Upper lobe of left lung (tissue), 6 donors: ENCODE data around the gene CLEC16A. TPM values are rescaled to one million over a fixed set of nuclear protein-coding genes. Genes with fewer than 3 reads are reported as not detected.

ENCODE experiments used
- ATAC-seq, 2 donors: fragments of 200-7000 bp; cut with Tn5 transposase; one replicate each; pipeline ENCODE4 v1.9.1; 2022; ENCODE audit warnings: mild to moderate bottlenecking in 2 of 2, moderate library complexity in 2 of 2; ENCODE audit not compliant: low FRiP score in 2 of 2
- DNase-seq, 2 donors: peaks; one replicate each; pipeline ENCODE4 v3.0.0-alpha.2; 2019 to 2020
- H3K27ac ChIP-seq, 4 donors: fragments of 200-600 bp; sonication (generic); one replicate each; pipeline ENCODE4 v1.5.1; 2016 to 2019
- H3K27me3 ChIP-seq, 4 donors: fragments of 200-600 bp; sonication (generic); one replicate each; pipeline ENCODE4 v1.5.1; 2017 to 2019
- H3K36me3 ChIP-seq, 4 donors: fragments of 200-600 bp; sonication (generic); one replicate each; pipeline ENCODE4 v1.5.1; 2016 to 2019
- H3K4me1 ChIP-seq, 4 donors: fragments of 200-600 bp; sonication (generic); one replicate each; pipeline ENCODE4 v1.5.1; 2018 to 2019
- H3K4me3 ChIP-seq, 4 donors: fragments of 200-600 bp; sonication (generic); one replicate each; pipeline ENCODE4 v1.5.1; 2017 to 2019; ENCODE audit warnings: mild to moderate bottlenecking in 2 of 4, moderate library complexity in 1 of 4
- H3K9me3 ChIP-seq, 4 donors: fragments of 200-600 bp; sonication (generic); one replicate each; pipeline ENCODE4 v1.5.1; 2018 to 2019
- EP300 ChIP-seq, 4 donors: sonication (generic); formaldehyde crosslinking; IDR thresholded peaks; one replicate each; pipeline ENCODE4 v1.5.1; 2017; ENCODE audit warnings: antibody characterized with exemption in 4 of 4, control low read depth in 2 of 4
- POLR2A ChIP-seq, 4 donors: fragments of 450-650 bp; IDR thresholded peaks; one replicate each; pipeline ENCODE4 v1.5.1; 2016 to 2017; ENCODE audit warnings: antibody characterized with exemption in 4 of 4, mild to moderate bottlenecking in 2 of 4
- POLR2AphosphoS5 ChIP-seq, 2 donors: sonication (generic); formaldehyde crosslinking; IDR thresholded peaks; one replicate each; pipeline ENCODE4 v1.5.1; 2017; ENCODE audit warnings: antibody characterized with exemption in 2 of 2
- WGBS, 2 donors: methylation state at CpG; one replicate each; pipeline ENCODE4 v1.1.5; 2017 to 2018; 5-methylcytosine and 5-hydroxymethylcytosine counted together
- total RNA-seq, 6 donors: library from RNA; depleted of rRNA in 4 of 6; stranded (reverse); fragments of >200 nt in 4 of 6; gene quantifications; one replicate each; pipeline versions ENCODE4 v1.1.0 to v1.2.1, GENCODE V29; 2016 to 2021
- TF ChIP-seq, protein P1 (sequence below), 6 experiments: fragments of 450-650 bp in 4 of 6; fragments of 200-600 bp in 2 of 6; sonication (generic) in 2 of 6; IDR thresholded peaks; one replicate each; pipeline ENCODE4 v1.5.1; 2016 to 2019; ENCODE audit warnings: antibody characterized with exemption in 6 of 6
- donor health status: DM: no; HTN: no; CAD: no; lungs with moderate emphysema.
- donor health status: DM: no; HTN: yes; CAD: no; lungs with severe emphysema.

The CLEC16A gene
- total RNA-seq, 6 donors from 2014 or later: 33.3 to 85.9 (median 46.4) TPM

DNA sequence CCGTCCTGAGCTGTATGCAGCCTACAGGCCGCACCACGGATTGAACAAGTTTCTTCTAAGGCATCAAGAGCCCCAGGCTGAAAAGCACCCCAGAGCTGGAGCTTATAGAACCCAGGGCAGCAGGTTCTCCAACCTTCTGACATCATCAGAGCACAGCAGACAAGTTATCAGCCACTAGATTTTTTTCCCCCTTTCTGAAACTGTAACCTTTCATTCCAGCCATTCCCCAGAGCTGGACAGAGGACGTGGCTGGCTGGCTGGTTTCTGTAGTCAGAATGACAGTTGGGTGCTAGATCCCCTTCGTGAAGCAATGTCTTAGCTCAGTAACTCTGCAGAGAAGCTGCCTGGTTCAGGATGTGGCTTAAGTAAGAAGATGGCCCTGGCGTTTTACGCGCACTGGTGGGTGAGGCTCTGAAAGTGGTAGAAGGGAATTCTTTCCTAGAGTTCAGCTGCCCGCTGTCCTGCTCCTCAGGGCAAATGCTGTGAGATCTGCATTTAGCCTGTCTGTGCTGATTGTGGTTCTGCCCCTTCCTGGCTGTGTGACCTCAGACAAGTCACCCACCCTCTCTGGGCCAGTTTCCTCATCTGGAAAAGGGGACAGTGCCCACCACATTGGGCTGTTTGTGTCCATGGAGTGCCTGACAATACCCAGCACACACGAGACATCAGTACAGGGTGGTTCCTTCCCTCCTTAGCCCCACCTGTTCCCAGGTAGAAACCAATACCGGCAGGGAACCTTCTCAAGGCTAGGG, 11.2 kb upstream of the CLEC16A start:
- no peak overlapping the region for H3K27ac ChIP-seq
- H3K4me1 ChIP-seq: peaks cover 47 to 66% (median 57%) of the 10 kb centered on the region in 4 donors
- ATAC-seq: no peak
- H3K9me3 ChIP-seq: no peaks in the 10 kb centered on the region
- H3K27me3 ChIP-seq: no peaks in the 10 kb centered on the region
- TF ChIP-seq POLR2A (IDR thresholded peaks at IDR 0.05) (no peak), POLR2AphosphoS5 (IDR thresholded peaks at IDR 0.05) (no peak), EP300 (IDR thresholded peaks at IDR 0.05) (no peak)
- TF ChIP-seq, protein P1, sequence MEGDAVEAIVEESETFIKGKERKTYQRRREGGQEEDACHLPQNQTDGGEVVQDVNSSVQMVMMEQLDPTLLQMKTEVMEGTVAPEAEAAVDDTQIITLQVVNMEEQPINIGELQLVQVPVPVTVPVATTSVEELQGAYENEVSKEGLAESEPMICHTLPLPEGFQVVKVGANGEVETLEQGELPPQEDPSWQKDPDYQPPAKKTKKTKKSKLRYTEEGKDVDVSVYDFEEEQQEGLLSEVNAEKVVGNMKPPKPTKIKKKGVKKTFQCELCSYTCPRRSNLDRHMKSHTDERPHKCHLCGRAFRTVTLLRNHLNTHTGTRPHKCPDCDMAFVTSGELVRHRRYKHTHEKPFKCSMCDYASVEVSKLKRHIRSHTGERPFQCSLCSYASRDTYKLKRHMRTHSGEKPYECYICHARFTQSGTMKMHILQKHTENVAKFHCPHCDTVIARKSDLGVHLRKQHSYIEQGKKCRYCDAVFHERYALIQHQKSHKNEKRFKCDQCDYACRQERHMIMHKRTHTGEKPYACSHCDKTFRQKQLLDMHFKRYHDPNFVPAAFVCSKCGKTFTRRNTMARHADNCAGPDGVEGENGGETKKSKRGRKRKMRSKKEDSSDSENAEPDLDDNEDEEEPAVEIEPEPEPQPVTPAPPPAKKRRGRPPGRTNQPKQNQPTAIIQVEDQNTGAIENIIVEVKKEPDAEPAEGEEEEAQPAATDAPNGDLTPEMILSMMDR (IDR thresholded peaks at IDR 0.05): no peak
- peaks cover 0 to 18% (median 3%) of the 10 kb centered on the region in 4 donors for H3K36me3 ChIP-seq
- H3K4me3 ChIP-seq: no peak overlapping the region
- WGBS, 2 donors: 72 to 84% methylated on average over 7 to 11 of the region's 11 CpGs
- no peak for DNase-seq

- TF ChIP-seq POLR2AphosphoS5 (IDR thresholded peaks at IDR 0.05) (no peak), EP300 (IDR thresholded peaks at IDR 0.05) (no peak), POLR2A (IDR thresholded peaks at IDR 0.05) (no peak)
- TF ChIP-seq, protein P1 (IDR thresholded peaks at IDR 0.05): no peak
- no peak overlapping the region for H3K4me3 ChIP-seq
- H3K27ac ChIP-seq: no peak overlapping the region
- H3K27me3 ChIP-seq: no peaks in the 10 kb centered on the region
- 87 to 90% methylated on average over 4 to 8 of the region's 8 CpGs for WGBS, 2 donors
- ATAC-seq (no peak), DNase-seq (no peak)
- no peaks in the 10 kb centered on the region for H3K9me3 ChIP-seq
- H3K4me1 ChIP-seq: peaks cover 55 to 73% (median 64%) of the 10 kb centered on the region in 4 donors
- H3K36me3 ChIP-seq: peaks cover 0 to 11% (median 0%) of the 10 kb centered on the region in 4 donors
Observed at GRCh38 chr16:10933865-10934264, 10.5 kb upstream of the CLEC16A start.

- ATAC-seq: no peak
- Histone ChIP-seq H3K27ac (no peak overlapping the region), H3K27me3 (no peaks in the 10 kb centered on the region), H3K36me3 (peaks cover 0 to 8% (median 0%) of the 10 kb centered on the region in 4 donors), H3K4me1 (peaks cover 58 to 73% (median 67%) of the 10 kb centered on the region in 4 donors), H3K4me3 (no peak overlapping the region), H3K9me3 (no peaks in the 10 kb centered on the region)
- 87 to 94% methylated on average over 12 to 13 of the region's 13 CpGs for WGBS, 2 donors
- TF ChIP-seq EP300 (IDR thresholded peaks at IDR 0.05): no peak
- peak in 1 of 4 donors; percentile 4 for TF ChIP-seq POLR2A (IDR thresholded peaks at IDR 0.05)
- no peak for DNase-seq
Observed at GRCh38 chr16:10934325-10935107, 9.8 kb upstream of the CLEC16A start.

DNA sequence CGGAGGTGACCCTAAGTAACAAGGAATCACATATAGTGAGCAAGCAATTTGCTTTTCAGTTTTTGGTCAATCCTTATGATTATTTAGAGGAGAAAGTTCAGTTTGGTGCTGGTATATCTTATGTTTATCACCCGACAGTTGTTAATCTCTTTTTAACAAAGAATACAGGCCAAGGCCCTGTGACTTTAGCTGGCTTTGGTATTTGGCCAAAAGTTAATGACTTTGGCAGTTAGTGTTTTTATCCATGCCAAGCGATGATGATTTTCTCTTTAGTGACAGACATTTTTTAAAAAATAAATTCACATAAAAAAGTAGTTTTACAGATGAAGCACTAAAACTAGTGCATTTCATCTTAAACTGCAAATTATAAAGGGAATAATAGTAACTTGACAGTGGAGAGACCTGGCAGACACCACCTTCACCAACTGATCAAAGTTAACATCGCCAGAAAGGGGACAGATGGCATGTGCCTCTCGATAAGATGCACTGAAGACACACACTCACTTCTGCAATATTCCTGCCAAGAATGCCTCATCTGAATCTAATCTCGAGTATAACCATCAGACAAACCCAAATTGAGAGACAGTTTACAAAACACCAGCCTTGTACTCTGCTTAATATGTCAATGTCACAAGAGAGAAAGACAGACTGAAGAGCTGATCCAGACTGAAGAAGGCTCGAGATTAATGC, 9.0 kb upstream of the CLEC16A start:
- ATAC-seq (no peak), DNase-seq (no peak)
- Histone ChIP-seq H3K36me3 (peaks cover 0 to 8% (median 0%) of the 10 kb centered on the region in 4 donors), H3K4me1 (peaks cover 58 to 73% (median 68%) of the 10 kb centered on the region in 4 donors), H3K9me3 (no peaks in the 10 kb centered on the region), H3K4me3 (no peak overlapping the region), H3K27me3 (no peaks in the 10 kb centered on the region), H3K27ac (no peak overlapping the region)
- no peak for TF ChIP-seq POLR2A (IDR thresholded peaks at IDR 0.05)
- no peak for TF ChIP-seq POLR2AphosphoS5 (IDR thresholded peaks at IDR 0.05)
- no peak for TF ChIP-seq EP300 (IDR thresholded peaks at IDR 0.05)
- TF ChIP-seq, protein P1 (IDR thresholded peaks at IDR 0.05): no peak
- WGBS, 2 donors: 56 to 59% methylated on average over 7 of the region's 7 CpGs
